HG03565 (cell line): ENCODE results near the gene CAND2.
"Not testable (repeated sequence)": the region's sequence is repeated elsewhere in the genome, so short reads cannot be mapped to it uniquely, and the experiment has no call there.

Experiments used
- ATAC-seq: cut with Tn5 transposase; IDR thresholded peaks from one replicate; pipeline ENCODE4 v1.9.1; 2021; ENCODE audit warnings: mild to moderate bottlenecking, moderate library complexity; ENCODE audit not compliant: unreplicated experiment

Gene CAND2

DNA sequence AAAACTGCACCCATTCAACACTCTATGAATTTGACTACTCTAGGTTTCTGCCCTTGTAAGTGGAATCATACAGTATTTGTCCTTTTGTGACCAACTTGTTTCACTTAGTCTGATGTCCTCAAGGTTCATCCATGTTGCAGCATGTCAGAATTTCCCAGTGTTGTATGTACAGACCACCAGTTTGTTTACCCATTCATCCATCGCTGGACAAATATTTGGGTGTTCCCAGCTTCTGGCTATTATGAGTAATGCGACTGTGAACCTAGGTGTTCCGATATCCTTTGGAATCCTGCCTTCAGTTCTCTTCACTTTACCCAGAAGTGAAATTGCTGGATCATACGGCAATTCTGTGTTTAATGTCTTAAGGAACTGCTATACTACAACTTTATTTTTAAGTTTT lies 32.3 kb downstream of the CAND2 start:
- no peak for ATAC-seq

DNA sequence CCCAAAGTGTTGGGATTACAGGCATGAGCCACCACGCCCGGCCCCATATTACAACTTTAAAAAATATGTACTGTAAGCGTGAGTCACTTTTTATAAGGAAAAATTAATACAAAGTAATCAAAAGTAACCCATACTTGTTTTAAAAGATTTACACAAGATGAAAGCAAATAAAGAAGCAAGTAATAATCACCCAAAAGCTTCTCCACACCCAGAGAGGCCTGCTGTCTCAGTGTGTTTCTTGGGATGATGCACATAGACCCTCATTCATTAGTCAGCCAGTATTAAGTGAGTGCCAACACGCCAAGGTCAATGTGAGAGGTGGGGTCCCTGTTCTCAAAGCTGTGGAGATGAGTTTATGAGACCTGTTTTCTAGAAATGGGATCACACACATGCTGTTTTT lies 32.9 kb downstream of the CAND2 start:
- no peak for ATAC-seq

DNA sequence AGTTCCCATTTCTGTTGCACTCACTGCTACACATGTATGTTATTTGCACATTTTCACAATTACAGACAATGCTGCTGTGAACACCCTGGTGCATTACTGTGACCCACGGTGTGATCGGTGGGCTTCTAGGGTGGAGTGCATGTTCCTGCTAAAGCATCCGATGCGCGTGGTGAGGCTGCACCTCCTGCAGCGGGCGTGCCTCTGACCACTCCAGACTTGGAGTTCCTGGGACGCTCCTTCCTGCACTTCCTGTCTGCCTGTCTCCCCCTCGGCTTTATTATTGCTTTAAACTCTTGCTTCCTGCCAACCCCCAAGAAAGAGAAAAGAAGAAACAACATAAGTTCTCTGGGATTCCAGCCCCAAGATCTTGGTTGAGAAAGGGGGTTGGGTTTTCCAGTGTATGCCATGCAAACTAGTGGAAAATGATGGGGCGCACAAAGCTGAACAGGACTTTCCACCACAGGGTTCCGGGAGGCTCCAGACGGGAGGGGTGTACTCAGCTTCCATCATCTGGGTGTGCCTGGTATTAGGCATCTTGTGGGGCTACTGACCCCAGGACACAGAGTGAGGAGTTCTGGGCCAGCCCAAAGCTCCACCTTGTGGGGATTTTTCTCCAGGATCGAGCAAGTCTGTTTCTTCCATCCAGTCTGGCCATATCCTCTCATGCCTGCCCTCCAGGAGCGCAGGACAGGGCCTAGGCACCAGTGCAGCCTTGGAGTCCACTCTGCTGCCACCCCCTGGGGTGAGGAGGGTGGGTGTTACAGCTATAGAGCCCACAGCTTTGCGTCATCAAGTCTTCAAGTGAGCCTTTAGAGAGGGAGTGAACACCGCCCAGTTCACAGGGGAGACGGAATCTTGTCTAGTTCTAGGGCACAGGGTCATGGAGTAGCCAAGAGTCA lies 33.7 kb downstream of the CAND2 start:
- ATAC-seq, result no peak

DNA sequence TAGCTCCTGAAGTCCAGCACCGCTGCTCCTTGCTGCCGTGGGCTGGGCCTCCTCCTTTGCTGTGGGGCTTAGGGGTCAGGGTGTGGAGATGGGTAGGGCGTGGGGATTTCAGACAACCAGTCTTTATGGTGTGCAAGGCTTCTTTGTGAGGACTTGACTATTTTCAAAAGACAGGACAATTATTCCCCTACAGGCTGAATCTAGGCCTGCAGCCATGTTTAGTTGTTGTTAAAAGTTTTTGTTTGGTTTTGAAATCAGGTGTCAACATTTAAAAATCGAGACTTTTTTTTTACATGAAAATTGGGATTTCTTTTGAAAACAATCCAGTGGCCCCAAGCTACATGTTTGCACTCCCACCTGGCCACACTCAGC lies 34.3 kb downstream of the CAND2 start:
- ATAC-seq, result no peak

DNA sequence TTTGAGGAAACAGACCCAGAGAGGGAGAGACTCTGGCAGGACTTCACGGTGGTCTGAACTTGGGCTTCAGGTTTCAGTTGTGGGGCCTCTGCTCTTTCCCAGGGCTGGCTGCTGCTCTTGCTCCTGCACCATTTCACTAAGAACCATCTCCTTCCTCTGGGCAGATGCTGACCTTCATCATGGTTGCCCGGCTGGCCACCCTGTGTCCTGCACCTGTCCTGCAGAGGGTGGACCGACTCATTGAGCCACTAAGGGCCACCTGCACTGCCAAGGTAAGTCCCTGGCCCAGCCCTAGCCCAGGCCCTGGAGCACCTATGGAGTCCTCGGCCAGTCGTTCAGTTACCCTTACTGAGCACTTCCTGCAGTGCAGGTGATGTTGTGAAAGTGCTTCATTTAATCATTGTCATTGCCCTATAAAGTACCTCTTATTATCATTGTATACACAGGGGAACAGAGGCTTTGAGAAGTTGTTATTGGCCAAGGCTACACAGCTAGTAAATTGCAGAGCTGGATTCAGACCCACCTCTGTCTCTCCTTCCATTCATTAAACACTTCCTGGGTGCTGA lies 34.9 kb downstream of the CAND2 start:
- no peak for ATAC-seq

DNA sequence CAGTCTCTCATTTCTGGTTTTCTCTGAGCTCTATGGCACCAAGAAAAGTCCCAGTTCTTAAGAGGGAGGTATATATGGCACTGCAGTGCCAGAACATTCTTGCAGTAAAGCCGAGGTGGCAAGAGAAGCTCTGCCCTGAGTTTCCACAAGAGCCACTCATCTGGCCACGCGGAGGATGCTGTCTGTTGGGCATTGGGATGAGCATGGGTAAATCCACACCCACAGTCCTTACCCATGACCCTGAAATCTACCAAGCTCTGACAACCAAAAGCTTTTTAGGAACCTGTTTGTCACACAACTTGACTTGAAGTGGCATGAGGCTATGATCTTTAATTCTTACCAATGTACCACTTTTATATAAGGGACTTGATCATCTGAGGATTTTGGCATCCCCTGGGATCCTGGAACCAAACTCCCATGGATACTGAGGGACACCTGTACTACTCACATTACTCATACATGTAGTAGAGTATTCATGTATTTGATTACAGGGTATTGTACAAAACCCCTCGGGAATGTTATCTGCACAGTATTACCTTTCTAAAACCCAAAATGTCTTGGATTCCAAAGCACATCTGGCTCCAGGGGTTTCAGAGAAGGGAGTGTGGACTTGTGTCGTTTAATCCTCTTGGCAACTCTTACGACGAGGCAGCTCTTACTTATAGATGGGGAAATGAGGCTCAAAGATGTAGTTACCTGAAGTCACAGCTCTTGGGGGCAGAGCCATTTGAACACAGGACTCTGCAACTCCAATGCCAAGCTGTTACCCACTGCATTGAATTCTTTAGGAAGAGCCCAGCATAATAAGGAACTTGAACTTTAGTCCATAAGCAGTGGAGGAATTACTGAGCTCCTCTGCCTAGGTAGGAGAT lies 36.1 kb downstream of the CAND2 start:
- ATAC-seq, result no peak

DNA sequence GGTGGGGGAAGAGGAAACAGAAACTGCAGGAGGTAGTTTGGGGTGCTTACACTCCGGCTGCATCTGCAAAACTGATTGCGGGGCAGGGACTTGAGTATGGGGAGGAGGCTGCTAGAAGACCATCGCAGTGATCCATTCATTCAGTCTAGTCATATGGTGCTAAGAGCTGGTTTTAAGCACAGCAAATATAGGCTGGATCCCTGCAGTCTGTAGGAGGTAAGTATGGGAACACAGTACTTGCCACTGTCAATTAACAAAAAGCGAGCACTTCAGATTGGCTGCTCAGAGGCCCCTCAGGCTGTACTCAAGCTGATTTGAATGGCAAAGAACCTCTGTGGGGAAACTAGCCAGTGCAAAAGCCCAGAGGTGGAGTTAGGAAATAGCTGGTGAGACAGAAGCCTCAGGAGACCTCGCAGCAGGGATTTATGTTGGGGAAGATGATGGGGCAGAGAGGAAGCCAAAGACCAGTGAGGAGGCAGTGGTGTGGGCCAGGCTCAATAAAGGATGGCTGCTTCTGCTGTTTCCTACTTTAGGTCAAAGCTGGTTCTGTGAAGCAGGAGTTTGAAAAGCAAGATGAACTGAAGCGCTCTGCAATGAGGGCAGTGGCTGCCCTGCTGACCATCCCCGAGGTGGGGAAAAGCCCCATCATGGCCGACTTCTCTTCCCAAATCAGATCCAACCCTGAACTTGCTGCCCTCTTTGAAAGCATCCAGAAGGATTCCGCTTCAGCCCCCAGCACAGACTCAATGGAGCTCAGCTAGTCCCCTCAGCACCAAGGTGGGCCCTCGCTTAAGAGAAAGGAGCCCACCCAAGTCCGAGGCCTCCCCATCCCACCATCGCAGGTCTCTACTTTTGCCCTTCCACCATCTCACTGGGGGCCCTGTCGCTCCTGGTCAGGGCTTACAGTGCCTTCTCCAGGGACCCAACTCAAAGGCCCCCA lies 37.0 kb downstream of the CAND2 start:
- no peak for ATAC-seq

DNA sequence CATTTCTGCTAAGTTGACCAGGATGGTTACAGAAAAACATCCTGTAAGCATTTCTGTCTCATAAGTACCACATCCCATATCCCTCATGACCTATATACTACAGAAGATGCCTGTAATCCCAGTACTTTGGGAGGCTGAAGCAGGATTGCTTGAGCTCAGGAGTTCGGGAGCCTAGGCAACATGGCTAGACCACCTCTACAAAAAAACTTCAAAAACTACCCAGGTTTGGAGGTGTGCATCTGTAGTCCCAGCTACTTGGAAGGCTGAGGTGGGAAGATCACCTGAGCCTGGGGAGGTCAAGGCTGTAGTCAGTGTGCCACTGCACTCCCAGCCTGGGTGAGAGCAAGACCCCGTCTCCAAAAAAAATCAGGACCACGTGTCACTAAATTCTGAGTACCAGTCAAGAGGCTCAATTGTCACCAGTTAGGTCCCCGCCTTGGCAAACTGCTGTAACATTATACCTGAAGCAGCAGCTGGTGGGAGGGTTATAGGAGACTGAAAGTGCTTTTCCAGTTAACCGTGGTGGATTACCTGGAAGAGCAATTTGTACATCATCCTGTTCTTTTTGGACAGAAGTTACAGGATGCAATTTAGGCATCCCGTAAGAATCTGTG lies 38.7 kb downstream of the CAND2 start:
- ATAC-seq, result no peak

DNA sequence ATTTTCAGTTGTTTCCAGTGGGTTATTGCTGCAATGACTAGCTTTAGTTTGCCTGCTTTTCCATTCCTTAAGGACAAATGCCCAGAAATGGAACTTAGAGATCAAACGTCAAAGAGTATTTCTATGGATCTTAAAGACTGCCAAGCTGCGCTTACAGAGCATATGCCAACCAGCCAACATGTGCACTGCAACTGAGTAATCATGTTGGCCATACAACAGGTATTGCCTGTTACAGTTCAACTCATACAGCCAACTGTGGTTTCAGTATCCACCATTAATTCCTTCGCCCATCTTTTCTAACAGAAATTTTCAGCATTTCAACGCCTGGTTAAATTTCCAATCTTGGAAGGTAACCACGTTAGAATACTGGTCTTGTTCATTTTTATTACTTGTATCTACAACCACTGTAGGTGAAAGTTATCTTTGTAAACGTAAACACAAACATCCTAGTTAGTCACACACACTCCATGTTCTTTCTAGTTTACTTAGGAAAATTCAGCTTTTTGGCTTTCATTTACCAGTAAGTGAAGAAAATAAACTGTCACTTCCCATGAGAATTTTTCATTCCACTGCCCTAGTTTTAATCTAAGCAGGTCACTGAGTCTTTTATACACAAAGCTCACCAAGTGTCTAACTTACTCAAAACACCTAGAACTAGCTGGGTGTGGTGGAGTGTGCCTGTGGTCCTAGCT lies 41.0 kb downstream of the CAND2 start:
- no peak for ATAC-seq

DNA sequence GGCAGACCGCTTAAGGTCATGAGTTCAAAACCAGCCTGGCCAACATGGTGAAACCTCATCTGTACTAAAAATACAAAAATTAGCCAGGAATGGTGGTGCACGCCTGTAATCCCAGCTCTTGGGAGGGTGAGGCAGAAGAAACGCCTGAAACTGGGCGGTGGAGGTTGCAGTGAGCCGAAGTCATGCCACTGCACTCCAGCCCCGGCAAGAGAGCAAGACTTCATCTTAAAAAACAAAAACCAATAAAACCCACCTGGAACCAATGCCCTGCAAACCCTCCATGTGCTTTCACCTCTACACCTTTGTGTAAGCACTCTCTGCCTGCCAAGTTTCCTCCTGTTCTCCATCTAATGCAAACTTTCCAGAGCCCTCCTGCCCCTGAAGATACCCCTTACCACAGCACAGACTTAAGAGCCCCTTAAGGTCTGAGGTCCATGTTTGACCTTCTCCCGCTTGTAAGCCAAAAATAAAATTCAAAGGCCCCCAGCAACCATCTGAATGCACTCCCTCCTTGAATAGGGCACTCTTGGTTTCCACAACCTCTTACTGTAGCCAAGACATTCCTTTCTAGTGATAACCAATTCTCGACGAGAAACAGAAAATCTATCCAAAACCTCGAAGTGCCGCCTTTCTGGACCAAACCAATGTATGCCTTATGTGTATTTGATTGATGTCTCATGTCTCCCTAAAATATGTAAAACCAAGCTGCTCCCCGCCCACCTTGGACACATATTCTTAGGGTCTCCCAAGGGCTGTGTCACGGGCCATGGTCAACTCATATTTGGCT lies 41.9 kb downstream of the CAND2 start:
- no peak for ATAC-seq

DNA sequence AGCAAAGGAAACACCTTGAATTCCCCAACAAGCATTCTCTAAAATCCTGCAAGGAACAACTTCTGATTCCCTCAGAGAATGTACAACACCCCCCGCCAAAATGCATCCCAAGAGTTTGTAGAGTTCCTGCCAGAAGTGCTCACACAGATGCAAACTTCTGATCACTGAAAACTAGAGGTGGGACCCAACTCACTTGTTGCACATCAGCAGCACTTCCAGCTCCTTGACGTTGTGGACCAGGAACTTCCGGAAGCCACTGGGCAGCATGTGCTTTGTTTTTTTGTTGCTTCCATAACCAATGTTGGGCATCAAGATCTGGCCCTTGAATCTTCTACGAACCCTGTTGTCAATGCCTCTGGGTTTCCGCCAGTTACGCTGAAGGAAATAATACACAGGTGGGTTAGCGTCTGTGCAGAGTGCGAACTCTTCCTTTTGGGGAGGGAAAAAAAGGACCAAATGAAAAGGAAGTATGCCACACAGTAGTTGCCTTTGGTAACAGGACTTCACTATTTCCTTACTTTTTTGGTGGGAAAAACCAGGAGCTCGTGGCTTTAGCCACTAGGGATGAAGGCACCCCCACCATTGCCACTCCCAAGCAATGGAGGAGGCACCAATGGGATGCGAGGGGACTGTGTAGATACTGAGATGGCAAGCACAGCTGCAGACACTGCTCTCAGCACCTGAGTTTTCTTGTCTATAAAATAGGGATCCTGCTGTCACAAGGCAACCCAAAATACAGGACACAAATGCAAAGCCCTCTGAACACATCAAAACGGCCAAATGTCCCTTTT lies 42.9 kb downstream of the CAND2 start:
- no peak for ATAC-seq

DNA sequence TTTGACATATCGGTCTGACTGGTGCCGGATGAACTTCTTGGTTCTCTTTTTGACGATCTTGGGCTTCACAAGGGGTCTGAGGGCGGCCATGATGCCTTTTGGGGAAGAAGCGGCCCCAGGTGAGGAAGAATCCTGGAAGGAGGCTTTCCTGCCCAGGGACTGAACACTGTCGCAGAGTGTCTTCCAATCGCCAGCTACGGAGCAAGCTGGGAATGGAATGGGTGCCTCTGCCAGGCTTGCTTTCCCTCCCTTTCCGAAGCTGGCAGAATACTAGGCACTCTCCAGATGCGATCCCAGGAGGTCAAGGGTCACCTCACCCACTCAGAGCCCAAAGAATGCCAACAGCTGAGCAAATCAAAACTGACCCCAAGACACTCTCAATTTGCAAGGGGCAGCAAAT lies 43.7 kb downstream of the CAND2 start:
- ATAC-seq, result not testable (repeated sequence)

DNA sequence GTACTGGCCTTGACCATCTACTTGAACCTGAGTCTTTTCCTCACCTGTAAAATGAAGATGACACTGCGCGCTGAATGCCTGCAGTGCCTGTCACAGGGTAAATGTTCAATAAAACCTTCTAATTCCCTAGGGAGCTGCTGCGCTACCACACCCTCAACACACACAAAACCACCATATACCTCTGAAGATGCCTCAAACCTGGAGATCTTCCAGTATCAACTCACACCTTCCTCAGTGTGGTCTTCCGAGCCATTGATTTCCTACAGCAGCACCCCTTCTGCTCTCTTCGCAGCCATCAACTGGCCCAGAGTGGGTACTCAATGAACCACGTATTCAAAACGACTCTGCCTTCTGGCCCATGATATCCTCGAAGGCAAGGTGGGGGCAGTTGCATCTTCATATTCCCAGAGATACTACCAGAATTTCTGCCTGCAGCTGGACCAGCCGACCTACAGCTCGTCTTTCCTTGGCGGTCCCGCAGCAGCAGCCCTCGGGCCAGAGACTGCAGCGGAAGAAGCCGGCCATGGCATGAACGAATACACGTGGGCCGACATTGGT lies 44.2 kb downstream of the CAND2 start:
- ATAC-seq, result no peak

DNA sequence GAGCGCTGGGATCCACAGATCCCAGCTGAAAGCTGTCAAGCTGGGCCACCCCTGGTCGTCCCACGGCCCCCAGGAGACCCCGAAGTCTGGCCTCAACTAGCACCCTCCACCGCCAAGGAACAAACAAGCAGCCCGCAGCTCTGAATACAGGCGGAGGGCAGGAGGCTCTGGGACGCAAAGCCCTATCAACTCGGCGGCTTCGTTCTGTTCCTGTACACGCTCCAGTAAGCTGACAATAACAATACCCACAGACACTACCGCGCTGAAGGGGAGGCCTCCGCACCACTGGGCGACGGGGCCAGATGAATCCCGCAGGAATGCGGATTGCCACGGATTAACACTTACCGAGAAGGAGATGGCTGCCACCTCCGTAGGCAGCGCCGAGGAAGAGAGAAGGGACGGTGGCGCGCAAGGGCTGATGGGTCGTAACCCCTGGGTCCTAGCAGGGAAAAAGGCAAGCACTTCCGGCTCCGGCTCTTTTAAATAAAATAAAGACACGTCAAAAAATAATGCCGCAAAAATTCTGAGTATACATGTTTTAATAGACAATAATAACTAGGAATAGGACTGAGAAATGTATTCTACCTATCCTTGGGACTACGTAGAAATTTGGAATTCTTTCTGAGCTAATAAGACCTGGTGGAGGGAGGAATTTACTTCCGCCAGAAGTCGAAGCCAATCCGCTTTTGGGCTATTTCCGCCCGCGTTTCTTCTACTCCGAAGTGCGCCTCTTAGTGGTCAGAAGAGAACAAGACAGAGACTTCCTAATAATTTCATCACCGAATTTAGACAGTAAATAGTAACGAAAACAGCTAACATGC lies 44.9 kb downstream of the CAND2 start, which contains the start of gene RPL32:
TSS of gene RPL32 (minus strand) at position 417 of the 821 bp plus-strand sequence. CDS start 1,328 bp downstream, outside the sequence.
- ATAC-seq, result peak; percentile 86

DNA sequence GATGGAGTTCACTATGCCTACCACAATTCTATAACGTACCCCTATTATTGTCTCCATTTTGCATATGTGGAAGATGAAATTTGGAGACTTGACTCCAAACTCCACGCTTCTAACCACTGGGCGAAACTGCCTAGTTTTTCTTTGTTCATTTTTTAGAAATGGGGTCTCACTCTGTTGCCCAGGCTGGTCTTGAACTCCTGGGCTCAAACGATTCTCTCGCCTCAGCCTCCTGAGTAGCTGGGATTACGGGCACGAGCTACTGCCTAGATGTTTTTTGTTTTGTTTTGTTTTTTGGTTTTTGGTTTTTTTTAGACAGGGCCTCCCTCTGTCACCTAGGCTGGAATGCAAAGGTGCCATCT lies 45.5 kb downstream of the CAND2 start:
- ATAC-seq, result no peak

DNA sequence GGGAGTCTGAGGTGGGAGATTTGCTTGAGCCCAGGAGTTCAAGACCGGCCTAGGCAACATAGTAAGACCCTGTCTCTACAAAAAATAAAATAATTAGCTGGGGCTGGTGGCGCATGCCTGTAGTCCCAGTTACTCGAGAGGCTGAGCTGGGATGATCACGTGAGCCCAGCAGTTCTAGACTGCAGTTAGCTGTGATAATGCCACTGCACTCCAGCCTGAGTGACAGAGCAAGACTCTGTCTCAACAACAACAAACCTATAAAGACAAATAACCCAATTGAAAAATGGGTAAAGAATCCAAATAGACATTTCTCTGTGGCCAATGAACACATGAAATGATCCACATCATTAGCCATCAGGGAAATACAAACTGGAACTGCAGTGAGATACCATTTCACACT lies 46.0 kb downstream of the CAND2 start:
- ATAC-seq, result no peak

DNA sequence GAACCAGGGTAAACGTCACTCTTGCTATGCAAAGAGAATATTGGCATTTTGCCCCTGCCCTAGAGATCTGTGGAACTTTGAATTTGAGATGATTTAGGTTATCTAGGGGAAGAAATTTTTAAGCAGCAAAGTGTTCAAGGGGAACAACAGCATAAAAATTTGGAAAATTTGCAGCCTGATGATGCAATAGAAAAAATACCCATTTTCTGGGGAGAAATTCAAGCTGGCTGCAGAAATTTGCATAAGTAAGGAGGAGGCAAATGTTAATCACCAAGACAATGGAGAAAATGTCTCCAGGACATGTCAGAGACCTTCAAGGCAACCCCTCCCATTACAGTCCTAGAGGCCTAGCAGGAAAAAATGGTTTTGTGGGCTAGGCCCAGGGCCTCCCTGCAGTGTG lies 49.3 kb downstream of the CAND2 start:
- ATAC-seq, result no peak
